ENCODE measurements around the gene MEGF6.

MEGF6 gene

GRCh38 chr1:3465935-3466321 lies 145.4 kb downstream of the MEGF6 start:
- no peak for DNase-seq

GRCh38 chr1:3465091-3465934 lies 146.0 kb downstream of the MEGF6 start:
- no peak for DNase-seq

GRCh38 chr1:3464649-3465025 lies 146.7 kb downstream of the MEGF6 start:
- DNase-seq, result no peak

- peak; percentile 34 for DNase-seq
These were observed 147.2 kb downstream of the MEGF6 start for GRCh38 chr1:3463891-3464648.

GRCh38 chr1:3463408-3463863 lies 147.9 kb downstream of the MEGF6 start:
- DNase-seq, result no peak

- no peak for DNase-seq
These were observed 148.3 kb downstream of the MEGF6 start for GRCh38 chr1:3463013-3463385.

- DNase-seq, result no peak
These were observed 148.8 kb downstream of the MEGF6 start for GRCh38 chr1:3462356-3463012.

- DNase-seq, result no peak
These were observed 149.4 kb downstream of the MEGF6 start for GRCh38 chr1:3461934-3462275.

GRCh38 chr1:3461238-3461933 lies 149.9 kb downstream of the MEGF6 start:
- DNase-seq, result no peak

- DNase-seq, result no peak
These were observed 150.6 kb downstream of the MEGF6 start for GRCh38 chr1:3460672-3461131.

GRCh38 chr1:3459940-3460671 lies 151.2 kb downstream of the MEGF6 start:
- DNase-seq, result no peak

- DNase-seq, result no peak
These were observed 152.0 kb downstream of the MEGF6 start for GRCh38 chr1:3459051-3459908.

- DNase-seq, result no peak
These were observed 153.1 kb downstream of the MEGF6 start for GRCh38 chr1:3457910-3458883.

GRCh38 chr1:3456964-3457909 lies 154.1 kb downstream of the MEGF6 start:
- no peak for DNase-seq

- no peak for DNase-seq
These were observed 154.8 kb downstream of the MEGF6 start for GRCh38 chr1:3456449-3456963.

GRCh38 chr1:3455670-3456448 lies 155.4 kb downstream of the MEGF6 start:
- DNase-seq, result no peak

GRCh38 chr1:3454811-3455618 lies 156.3 kb downstream of the MEGF6 start:
- peak; percentile 33 for DNase-seq
